GM19452 (cell line): ENCODE results near the gene FRK.
A peak's percentile ranks its signal among the peaks of the same experiment; 100 is the strongest.
"Not testable (repeated sequence)": the region's sequence is repeated elsewhere in the genome, so short reads cannot be mapped to it uniquely, and the experiment has no call there.

ENCODE experiments used
- ATAC-seq: cut with Tn5 transposase; IDR thresholded peaks from one replicate; pipeline ENCODE4 v1.9.1; 2021; ENCODE audit not compliant: unreplicated experiment

FRK gene, protein sequence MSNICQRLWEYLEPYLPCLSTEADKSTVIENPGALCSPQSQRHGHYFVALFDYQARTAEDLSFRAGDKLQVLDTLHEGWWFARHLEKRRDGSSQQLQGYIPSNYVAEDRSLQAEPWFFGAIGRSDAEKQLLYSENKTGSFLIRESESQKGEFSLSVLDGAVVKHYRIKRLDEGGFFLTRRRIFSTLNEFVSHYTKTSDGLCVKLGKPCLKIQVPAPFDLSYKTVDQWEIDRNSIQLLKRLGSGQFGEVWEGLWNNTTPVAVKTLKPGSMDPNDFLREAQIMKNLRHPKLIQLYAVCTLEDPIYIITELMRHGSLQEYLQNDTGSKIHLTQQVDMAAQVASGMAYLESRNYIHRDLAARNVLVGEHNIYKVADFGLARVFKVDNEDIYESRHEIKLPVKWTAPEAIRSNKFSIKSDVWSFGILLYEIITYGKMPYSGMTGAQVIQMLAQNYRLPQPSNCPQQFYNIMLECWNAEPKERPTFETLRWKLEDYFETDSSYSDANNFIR

DNA sequence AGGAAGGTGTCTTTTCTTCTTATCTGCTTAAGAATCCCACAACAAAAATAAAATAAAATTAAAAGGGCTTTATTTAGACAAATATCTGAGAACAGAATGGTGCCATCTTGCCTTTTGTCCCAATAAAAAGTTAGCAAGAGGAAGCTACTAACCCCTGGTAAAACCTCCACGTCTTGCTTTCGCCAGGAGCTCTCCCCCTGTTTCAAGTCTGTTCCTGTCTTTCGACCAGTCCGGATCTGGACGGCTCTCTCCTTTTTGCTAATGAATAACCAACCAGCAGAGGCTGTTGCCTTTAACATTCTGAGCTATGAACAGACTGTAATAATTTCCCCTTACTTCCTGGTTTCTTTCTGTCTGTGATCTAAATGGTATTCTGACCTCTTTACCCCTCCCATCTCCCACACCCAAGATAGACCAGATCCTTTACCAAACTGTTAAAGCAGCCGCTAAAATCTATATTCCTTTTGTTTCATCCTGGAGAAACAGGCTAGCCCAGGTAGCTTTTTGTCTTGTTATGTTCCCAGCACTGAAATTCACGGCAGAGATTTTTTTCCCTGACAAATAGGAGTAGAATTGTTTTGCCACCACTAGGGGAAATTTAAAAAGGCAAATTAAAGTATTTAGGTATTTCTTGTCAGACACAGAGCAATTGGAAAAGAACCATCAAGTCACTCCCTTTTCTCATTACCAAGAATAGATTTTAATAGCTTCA lies at the start of gene FRK:
Gene FRK (minus strand): TSS at position 320 of the 712 bp plus-strand sequence. CDS start 580 bp downstream, outside the sequence.
- ATAC-seq, result no peak

GRCh38 chr6:116108836-116109235 lies 48.1 kb upstream of the FRK start:
- no peak for ATAC-seq

GRCh38 chr6:116106146-116106545 lies 45.5 kb upstream of the FRK start:
- ATAC-seq, result no peak

DNA sequence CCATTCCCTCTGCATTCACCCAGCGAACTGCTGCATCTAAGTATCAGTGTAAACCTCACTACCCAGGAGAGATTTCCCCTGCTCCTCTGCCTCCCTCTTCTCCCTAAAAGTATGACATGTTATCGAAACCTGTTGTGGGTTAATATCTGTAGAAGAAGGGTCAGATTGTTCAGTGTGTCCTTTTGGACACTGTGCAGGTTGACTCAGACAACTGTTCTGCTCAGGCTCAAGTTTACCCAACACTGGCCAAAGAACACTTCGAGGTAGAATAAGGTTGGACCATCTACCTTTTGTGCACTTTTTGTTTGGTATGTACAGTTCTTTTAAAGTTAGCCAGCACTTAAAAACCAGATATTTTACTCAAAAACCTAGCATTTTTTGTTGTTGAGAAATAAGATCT lies 44.6 kb upstream of the FRK start:
- ATAC-seq, result no peak

GRCh38 chr6:116104636-116105035 lies 43.9 kb upstream of the FRK start:
- no peak for ATAC-seq

DNA sequence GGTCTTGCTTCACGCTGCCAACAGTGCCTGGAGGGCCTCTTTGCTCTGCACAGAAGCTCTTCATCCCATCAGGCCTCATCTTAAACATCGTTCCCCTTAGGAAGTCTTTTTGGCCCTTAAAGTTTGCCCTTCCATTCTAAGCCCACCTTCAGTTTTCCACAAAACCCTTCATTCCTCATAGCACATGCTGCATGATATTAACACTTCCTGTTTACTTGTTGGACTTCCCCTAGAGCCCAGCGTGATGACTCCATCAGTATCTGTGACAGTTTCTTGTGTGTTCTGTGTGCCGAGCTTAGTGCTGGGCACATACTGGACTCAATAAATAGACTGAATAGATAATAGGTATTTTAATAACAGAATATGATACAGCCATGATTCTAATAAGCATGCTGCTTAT lies 42.2 kb upstream of the FRK start:
- ATAC-seq, result no peak

GRCh38 chr6:116101790-116102189 lies 41.1 kb upstream of the FRK start:
- no peak for ATAC-seq

GRCh38 chr6:116101302-116101718 lies 40.6 kb upstream of the FRK start:
- no peak for ATAC-seq

- ATAC-seq, result peak; percentile 87
Measured at GRCh38 chr6:116100419-116101301, 40.0 kb upstream of the FRK start, which contains the start of gene NT5DC1. Gene NT5DC1 (plus strand): TSS chr6:116100853. CDS start chr6:116100931, 78 bp downstream.

DNA sequence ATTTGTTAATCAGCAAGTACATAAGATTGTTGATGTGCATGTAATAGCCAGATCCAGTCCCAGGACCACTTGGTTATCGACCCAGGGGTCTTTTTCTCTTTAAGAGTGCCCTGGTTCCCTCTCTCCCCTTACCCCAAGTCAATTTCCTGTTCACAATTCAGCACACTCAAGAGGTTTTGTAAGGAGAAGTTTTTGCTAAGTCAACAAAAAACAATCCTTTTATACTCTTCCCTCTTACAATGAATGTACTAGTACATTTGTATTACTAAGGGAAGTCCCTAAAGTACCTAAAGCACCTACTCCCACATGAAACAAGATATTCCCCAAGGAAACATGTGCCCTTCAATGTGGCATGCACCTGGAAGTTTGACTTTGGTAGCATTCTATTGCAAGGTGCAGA lies 38.3 kb upstream of the FRK start:
- ATAC-seq, result no peak

GRCh38 chr6:116096979-116097816 lies 36.5 kb upstream of the FRK start:
- no peak for ATAC-seq

DNA sequence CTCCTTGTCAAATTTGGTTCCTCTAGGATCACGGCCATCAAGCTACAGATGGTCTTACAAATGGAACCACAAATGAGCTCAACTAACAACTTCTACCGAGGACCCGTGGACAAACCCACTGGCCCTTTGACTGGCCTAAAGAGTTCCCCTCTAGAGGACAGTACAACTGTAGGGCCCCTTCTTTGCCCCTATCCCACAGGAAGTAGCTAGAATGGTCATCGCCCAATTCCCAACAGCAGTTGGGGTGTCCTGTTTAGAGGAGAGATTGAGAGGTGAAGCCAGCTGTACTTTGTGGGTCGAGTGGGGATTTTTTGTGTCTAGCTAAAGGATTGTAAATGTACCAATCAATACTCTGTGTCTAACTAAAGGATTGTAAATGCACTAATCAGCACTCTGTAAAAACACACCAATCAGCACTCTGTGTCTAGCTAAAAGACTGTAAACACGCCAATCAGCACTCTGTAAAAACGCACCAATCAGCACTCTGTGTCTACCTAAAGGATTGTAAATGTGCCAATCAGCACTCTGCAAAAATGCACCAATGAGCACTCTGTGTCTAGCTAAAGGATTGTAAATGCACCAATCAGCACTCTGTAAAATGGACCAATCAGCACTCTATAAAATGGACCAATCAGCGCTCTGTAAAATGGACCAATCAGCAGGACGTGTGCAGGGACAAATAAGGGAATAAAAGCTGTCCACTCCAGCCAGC lies 35.5 kb upstream of the FRK start:
- not testable (repeated sequence) for ATAC-seq

DNA sequence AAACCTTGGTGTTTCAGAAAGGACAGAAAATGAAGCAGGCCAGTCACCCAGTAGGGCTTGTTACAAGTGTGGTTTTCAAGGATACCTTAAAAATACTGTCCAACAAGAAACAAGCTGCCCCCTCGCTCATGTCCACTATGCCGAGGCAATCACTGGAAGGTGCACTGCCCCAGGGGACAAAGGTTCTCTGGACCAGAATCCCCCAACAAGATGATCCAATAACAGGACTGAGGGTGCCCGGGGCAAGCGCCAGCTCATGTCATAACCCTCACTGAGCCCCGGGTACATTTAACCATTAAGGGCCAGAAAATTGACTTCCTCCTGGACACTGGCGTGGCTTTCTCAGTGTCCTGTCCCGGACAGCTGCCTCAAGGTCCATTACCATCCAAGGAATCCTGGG lies 33.4 kb upstream of the FRK start:
- ATAC-seq, result no peak

- peak; percentile 65 for ATAC-seq
Measured at GRCh38 chr6:116090251-116090650, 29.6 kb upstream of the FRK start.

- ATAC-seq, result no peak
Measured at GRCh38 chr6:116088946-116089345, 28.3 kb upstream of the FRK start.

DNA sequence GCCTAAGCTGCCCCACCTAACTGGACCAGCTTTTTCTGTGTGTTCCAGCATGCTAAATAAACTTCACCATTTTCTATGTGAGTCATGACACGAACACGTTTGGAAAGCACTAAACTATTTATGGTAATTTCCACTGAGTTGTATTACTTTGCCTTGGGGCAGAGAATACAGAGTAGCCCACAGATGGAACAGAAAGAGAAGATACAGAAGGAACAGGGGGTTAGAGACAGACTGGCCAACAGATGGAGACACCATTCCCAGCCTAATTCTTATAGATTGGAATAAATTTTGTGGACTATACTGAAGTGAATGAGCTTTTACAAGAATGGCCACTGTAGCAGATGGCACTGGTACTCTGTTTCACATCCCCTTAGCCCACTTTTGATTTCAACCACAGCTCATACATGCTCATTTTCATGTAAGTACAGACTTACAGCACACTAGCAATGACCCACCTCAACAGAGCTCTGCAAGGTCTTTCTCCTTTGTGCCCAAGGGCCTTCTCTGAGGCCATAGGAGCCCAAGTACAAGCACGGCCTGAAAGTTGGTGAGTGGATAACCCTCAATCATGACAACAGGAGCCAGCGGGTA lies 26.8 kb upstream of the FRK start:
- ATAC-seq, result peak; percentile 96

DNA sequence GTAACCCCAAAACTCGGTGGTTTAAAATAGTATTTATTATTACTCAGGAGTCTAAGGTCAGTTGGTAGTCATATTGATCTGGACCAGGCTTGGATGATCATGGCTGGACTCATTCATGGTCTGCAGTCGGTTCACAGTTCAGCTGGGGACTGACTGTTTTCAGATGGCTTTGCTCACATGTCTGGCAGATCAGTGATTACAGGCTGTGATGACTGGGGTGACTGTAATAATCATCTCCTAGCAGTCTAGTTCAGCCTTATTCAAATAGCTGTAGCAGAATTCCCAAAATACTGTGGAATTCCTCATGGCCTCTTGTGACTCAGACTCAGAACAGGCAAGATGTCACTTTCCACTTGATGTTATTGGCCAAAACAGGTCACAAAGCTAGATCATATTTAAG lies 23.6 kb upstream of the FRK start:
- ATAC-seq, result no peak

GRCh38 chr6:116083052-116083451 lies 22.4 kb upstream of the FRK start:
- no peak for ATAC-seq

DNA sequence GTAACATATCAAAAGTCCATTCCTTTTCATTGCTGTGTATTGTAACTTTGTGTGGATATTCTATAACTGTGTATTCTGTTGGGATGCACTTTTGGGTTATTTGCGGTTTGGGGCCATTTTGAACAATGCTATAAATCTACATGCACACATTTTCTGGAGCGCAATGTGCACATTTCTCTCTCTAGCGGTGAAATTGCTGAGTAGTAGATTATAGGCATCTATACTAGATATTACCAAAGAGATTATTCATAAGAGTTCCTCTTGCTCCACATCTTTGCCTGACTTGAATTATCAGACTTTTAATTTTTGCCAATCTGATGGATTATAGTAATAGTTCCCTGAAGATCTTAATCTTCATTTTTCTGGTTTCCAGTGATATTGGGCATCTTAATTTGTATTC lies 18.3 kb upstream of the FRK start:
- no peak for ATAC-seq
